Activated B cell treated with CpG ODN at 0.5 μM for 24 hours (primary cell): ENCODE data around the gene WDR49. TPM values are rescaled to one million over a fixed set of nuclear protein-coding genes. Genes with fewer than 3 reads are reported as not detected.

Experiments used
- ATAC-seq: fragments of 200-7000 bp; cut with Tn5 transposase; one replicate; pipeline ENCODE4 v1.10.0; 2021; ENCODE audit warnings: low read depth, mild to moderate bottlenecking, moderate library complexity
- CTCF ChIA-PET: fragments of 350-600 bp; sonication (Branson Sonifier 250); formaldehyde crosslinking; loops from one replicate; lab custom pipeline; 2021; ENCODE audit warnings: antibody characterized with exemption; lab: Charles Lee
- POLR2A ChIA-PET: fragments of 350-600 bp; sonication (Branson Sonifier 250); formaldehyde crosslinking; loops from one replicate; lab custom pipeline; 2021; ENCODE audit warnings: antibody characterized with exemption; lab: Charles Lee
- DNase-seq: peaks from one replicate; pipeline ENCODE4 v3.0.0; 2022
- H3K27ac Mint-ChIP-seq: one replicate; pipeline ENCODE4 v1.8.0; 2020; ENCODE audit warnings: mixed read lengths
- H3K27me3 Mint-ChIP-seq: one replicate; pipeline ENCODE4 v1.8.0; 2021; ENCODE audit warnings: mixed read lengths
- H3K36me3 Mint-ChIP-seq: one replicate; pipeline ENCODE4 v1.8.0; 2021; ENCODE audit warnings: low read depth, mixed read lengths
- H3K4me1 Mint-ChIP-seq: one replicate; pipeline ENCODE4 v1.8.0; 2021; ENCODE audit warnings: mixed read lengths
- H3K4me3 Mint-ChIP-seq: one replicate; pipeline ENCODE4 v1.8.0; 2020; ENCODE audit warnings: mild to moderate bottlenecking, mixed read lengths
- H3K9me3 Mint-ChIP-seq: one replicate; pipeline ENCODE4 v1.8.0; 2020; ENCODE audit warnings: mixed read lengths
- CTCF ChIP-seq: fragments of 200-600 bp; IDR thresholded peaks from one replicate; pipeline ENCODE4 v1.8.0; 2022; ENCODE audit warnings: antibody characterized with exemption, mild to moderate bottlenecking
- intact Hi-C: fragments of 100-400 bp; cut with micrococcal nuclease; formaldehyde crosslinking; loops from one replicate; pipeline ENCODE4 v1.15.1; 2024
- total RNA-seq: library from RNA; stranded (reverse); gene quantifications from 2 replicates; pipeline ENCODE4 v1.2.3, GENCODE V29; 2022

WDR49 gene
- total RNA-seq, 1 donor from 2014 or later = 0.49 TPM

DNA sequence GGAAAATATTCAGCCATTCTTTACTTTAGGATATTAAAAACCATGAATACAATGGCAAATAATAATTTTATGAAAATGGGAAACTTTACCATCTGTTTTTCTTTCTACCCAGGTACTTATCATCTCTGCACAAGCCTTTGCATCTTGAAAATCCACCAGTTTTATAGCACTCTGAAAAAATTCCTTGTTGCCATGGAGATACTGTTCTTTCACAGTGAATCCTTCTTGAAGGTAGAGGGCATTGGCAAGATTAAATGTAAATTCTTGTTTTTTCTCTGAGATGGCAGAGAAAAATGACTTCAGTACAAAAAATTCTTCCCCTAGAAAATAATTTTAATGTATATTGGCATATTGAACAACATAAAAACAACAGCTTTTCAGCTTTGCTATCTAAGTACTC, 186.8 kb downstream of the WDR49 start:
- Mint-ChIP-seq H3K27me3 (no peaks in the 10 kb centered on the region), H3K4me3 (no peak overlapping the region), H3K27ac (no peak overlapping the region), H3K36me3 (no peaks in the 10 kb centered on the region), H3K4me1 (no peaks in the 10 kb centered on the region), H3K9me3 (no peaks in the 10 kb centered on the region)
- no peak for ATAC-seq
- CTCF ChIA-PET = no interaction called here
- no peak for TF ChIP-seq CTCF
- POLR2A ChIA-PET = no interaction called here
- DNase-seq = no peak
- intact Hi-C loops = no loop called here

- Mint-ChIP-seq H3K4me3 (no peak overlapping the region), H3K27me3 (no peaks in the 10 kb centered on the region), H3K36me3 (no peaks in the 10 kb centered on the region), H3K9me3 (no peaks in the 10 kb centered on the region), H3K4me1 (no peaks in the 10 kb centered on the region), H3K27ac (no peak overlapping the region)
- TF ChIP-seq CTCF = no peak
- no peak for DNase-seq
- ChIA-PET POLR2A (no interaction called here), CTCF (no interaction called here)
- no peak for ATAC-seq
- intact Hi-C loops = no loop called here
These were observed 197.5 kb downstream of the WDR49 start for GRCh38 chr3:167456157-167456799.

GRCh38 chr3:167453815-167454214, 199.9 kb downstream of the WDR49 start:
- no peak for DNase-seq
- POLR2A ChIA-PET = no interaction called here
- Mint-ChIP-seq H3K9me3 (no peaks in the 10 kb centered on the region), H3K4me1 (peaks cover 4% of the 10 kb centered on the region), H3K36me3 (no peaks in the 10 kb centered on the region), H3K27me3 (no peaks in the 10 kb centered on the region), H3K4me3 (no peak overlapping the region), H3K27ac (no peak overlapping the region)
- CTCF ChIA-PET = no interaction called here
- TF ChIP-seq CTCF = no peak
- no peak for ATAC-seq
- intact Hi-C loops = no loop called here

DNA sequence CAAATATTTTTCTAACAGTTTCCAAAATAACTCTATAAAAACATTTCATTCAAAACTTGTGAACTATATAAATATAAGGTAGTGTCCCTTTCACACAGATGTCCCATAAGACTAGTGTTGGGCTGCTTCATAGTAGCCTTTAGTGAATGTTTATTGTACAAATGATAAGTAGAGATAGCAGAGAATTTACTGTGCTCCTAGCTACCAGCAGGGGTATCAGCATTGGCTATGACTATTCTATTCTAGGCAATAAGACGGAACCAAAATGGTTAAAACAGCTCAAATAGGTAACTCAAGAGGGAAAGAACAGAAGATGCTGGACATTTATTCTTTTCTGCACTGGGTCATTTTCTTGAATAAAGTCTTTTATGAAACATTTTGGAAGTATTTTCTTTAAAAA, 202.5 kb downstream of the WDR49 start:
- no peaks in the 10 kb centered on the region for H3K36me3 Mint-ChIP-seq
- CTCF ChIA-PET = no interaction called here
- no peak overlapping the region for H3K4me3 Mint-ChIP-seq
- H3K4me1 Mint-ChIP-seq = peaks cover 4% of the 10 kb centered on the region
- no peak overlapping the region for H3K27ac Mint-ChIP-seq
- POLR2A ChIA-PET = no interaction called here
- H3K9me3 Mint-ChIP-seq = no peaks in the 10 kb centered on the region
- no peaks in the 10 kb centered on the region for H3K27me3 Mint-ChIP-seq
- intact Hi-C loops = no loop called here
- ATAC-seq (no peak), DNase-seq (no peak)
- TF ChIP-seq CTCF = no peak

GRCh38 chr3:167450675-167451074, 203.1 kb downstream of the WDR49 start:
- POLR2A ChIA-PET = no interaction called here
- intact Hi-C loops = no loop called here
- DNase-seq = no peak
- H3K27me3 Mint-ChIP-seq = no peaks in the 10 kb centered on the region
- no peak for ATAC-seq
- peaks cover 4% of the 10 kb centered on the region for H3K4me1 Mint-ChIP-seq
- CTCF ChIA-PET = no interaction called here
- H3K9me3 Mint-ChIP-seq = no peaks in the 10 kb centered on the region
- no peaks in the 10 kb centered on the region for H3K36me3 Mint-ChIP-seq
- no peak for TF ChIP-seq CTCF
- H3K27ac Mint-ChIP-seq = no peak overlapping the region
- no peak overlapping the region for H3K4me3 Mint-ChIP-seq
